Measurements from ENCODE around the gene GSTM1.
"Not testable (repeated sequence)": the region's sequence is repeated elsewhere in the genome, so short reads cannot be mapped to it uniquely, and the experiment has no call there.

The GSTM1 gene

DNA sequence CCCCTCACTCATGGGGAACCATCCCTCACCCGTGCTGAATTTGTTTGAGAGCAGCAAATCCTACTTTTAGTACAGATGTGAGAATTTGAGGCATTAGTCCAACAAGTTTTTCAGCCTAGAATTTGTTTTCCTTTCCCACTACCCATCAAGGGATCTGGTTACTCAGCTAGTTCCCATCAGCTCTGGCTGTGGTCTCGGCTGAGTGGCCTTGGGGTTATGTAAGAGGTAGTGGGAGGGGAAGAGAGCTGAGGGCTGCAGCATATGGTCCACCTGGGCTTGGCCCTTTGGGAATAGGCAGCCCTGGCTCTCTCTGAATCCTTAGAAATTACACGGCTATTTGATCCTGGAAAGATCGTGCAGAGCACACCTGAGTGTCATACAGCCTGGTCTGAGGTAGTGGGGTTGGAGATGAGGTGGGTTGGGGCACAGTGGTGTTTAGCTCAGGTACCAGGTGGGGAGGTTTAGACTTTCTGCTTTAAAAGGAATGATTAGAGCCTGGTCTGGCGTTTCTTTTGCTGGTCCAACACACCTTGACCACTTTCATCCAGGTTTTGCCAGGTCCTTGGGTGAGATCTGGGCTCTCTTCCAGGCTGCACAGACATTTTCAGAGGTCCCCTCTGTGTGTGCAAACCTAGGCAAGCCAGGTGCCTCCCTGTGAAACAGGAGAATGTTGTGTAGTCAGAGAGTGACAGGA lies 27.5 kb upstream of the GSTM1 start:
- no peak for DNase-seq (ENCODE audit: low read depth, low spot score)

DNA sequence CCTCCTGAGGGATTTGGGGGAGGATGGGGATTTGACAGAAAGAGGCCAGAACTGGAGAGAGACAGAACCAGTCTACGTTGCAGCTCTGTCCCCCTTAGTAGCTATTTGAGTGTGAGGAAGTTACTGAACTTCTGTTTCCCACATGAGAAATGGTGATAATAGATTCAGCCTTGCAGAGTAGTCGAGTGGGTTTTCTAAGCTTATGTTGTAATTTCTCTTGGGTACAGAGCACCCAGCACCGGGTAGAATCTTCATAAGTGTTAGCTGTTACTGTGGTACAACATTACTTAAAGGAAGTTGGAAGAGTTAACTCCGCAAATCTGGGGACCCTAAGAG lies 27.0 kb upstream of the GSTM1 start:
- not testable (repeated sequence) for DNase-seq (ENCODE audit: low read depth, low spot score)

DNA sequence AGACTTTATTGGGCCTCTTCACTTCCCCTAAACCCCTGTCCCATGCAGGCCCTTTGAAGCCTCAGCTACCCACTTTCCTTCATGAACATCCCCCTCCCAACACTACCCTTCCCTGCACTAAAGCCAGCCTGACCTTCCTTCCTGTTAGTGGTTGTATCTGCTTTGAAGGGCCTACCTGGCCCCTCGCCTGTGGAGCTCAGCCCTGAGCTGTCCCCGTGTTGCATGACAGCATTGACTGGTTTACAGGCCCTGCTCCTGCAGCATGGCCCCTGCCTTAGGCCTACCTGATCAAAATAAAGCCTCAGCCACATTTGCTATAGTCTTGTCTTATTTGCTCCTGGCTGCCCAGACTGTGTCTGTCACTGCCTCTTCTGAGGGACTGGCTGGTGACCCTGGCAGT lies 26.2 kb upstream of the GSTM1 start:
- no peak for DNase-seq (ENCODE audit: low read depth, low spot score)

DNA sequence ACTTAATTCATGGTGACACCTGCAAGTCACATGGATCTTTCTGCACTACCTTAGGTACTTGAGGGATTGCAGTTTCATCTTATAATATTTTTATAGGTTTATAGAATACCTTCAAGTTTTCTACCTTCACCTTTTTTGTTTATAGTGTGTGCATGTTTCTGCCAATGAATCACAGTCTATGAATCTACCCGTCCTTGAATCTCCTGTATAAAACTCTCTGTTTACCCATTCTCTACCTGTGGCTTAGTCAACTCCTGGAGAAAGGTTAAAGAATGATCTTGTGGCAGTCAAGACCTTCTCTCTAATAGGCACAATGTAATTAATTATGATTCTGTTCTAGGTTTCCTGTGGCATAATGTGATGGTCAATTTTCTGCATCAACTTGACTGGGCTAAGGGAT lies 22.9 kb upstream of the GSTM1 start:
- no peak for DNase-seq (ENCODE audit: low read depth, low spot score)

DNA sequence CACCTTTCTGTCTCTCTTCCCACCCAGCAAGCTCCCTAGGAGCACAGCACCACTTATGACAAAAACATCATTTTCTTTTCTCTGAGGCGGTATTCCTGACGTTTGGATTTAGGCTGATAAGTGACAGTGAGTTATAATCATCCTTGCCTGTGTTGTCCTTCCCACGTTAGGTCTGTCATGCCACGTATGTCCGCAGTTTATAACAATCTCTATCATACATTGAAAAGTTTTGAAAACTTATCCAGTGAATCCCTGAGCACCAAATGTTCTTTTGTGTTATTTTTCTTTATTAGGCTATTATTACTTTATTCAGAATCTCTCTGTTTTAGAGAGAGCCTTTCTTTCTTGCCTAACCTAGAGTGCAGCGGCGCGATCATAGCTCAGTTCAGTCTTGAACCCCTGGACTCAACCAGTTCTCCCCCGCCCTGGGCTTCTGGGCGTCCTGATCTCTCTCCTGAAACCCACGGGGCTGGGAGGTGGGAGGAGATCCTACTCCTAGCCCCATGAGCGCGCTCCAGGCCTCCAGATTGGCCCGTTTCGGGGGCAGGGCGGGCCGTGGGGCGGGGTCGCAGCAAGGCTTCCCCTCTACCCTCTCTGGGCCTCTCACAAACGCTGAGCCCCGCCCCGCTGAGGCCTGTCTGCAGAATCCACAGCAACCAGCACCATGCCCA lies 20.0 kb upstream of the GSTM1 start, which contains the start of gene GSTM2:
GSTM2 (plus strand) TSS at position 606 of the 671 bp plus-strand sequence; CDS start at position 665, 59 bp downstream.
- DNase-seq (ENCODE audit: low read depth, low spot score): peak; percentile 80

DNA sequence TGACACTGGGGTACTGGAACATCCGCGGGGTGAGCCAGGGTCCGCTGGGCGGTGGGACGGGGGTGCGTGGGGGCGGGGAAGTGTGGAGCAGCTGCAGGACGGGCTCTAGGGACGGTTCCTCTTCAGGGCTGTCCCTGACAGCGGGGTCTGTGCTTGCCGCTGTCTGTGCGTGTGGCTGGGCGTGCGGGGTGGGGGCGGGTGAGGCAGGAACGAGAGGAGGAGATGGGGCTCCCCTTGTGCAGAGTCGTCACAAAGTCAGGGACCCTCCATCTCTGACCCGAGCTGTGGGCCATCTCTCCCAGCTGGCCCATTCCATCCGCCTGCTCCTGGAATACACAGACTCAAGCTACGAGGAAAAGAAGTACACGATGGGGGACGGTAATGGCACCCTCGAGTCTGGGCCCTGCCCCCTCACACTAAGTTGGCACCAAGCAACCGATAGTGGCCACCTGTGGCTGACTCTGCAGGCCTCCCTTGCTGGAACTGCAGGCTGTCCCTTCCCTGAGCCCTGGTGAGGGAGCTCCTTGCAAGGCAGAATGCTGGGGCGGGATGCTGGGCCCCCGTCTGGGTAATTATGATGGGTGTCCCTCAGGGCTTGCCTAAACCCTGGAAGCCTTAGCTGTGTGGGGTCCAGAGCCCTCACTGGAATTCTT lies 19.4 kb upstream of the GSTM1 start:
- no peak for DNase-seq (ENCODE audit: low read depth, low spot score)

DNA sequence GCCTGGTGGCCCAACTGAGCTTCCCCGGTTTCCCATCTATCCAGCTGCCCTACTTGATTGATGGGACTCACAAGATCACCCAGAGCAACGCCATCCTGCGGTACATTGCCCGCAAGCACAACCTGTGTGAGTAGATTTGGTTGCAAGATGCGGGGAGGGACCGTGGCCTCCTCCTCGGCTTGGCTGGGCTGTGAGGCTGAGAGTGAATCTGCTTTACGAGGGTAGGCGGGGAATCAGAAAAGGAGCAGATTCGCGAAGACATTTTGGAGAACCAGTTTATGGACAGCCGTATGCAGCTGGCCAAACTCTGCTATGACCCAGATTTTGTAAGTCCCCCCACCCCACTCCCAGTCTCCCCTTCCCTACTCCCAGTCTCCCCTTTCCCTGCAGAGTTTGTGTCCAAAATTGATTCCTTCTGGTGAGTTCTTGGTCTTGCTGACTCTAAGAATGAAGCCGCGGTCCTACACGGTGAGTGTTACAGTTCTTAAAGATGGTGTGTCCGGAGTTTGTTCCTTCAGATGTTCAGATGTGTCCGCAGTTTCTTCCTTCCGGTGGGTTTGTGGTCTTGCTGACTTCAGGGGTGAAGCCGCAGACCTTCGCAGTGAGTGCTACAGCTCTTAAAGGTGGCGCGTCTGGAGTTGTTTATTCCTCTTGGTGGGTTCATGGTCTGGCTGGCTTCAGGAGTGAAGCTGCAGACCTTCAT lies 18.2 kb upstream of the GSTM1 start:
- no peak for DNase-seq (ENCODE audit: low read depth, low spot score)

DNA sequence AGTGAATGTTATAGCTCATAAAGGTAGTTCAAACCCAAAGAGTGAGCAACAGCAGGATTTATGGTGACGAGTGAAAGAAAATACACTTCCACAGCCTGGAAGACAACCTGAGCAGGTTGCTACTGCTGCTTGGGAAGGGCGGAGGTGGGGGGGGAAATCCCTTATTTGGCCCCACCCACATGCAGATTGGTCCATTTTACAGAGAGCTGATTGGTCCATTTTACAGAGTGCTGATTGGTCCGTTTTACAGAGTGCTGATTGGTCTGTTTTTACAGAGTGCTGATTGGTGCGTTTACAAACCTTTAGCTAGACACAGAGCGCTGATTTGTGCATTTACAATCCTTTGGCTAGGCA lies 17.7 kb upstream of the GSTM1 start:
- DNase-seq (ENCODE audit: low read depth, low spot score): not testable (repeated sequence)

DNA sequence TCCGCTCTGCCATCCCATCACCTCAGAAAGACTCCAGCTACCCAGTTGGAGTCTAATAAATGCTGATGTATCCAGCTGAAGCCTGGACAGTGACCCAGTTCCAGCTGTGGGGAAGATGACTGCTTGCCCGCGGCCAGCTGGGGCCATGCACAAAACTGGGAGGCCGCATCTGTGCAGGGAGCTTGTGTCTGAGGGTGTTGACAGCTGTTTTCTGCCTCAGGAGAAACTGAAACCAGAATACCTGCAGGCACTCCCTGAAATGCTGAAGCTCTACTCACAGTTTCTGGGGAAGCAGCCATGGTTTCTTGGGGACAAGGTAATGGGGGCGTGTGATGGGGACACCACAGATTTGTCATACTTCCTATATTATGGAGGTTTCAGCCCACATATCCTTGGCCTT lies 16.6 kb upstream of the GSTM1 start:
- DNase-seq (ENCODE audit: low read depth, low spot score): no peak

DNA sequence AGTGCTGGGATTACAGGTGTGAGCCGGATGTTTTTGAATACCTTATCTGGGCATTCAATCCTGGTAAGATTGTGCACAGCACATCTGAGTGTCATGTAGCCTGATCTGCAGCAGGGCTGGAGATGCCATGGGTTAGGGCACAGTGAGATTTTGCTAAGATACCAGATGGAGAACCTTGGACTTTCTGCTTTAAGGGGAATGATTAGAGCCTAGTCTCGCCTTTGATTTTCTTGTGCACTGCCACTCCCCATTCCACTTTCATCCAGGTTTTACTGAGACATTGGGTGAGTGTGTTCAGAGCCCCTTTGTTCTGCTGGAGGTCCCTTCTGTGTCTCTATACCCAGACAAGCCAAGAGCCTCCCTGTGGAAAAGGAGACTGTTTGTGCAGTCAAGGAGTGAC lies 13.8 kb upstream of the GSTM1 start:
- not testable (repeated sequence) for DNase-seq (ENCODE audit: low read depth, low spot score)

DNA sequence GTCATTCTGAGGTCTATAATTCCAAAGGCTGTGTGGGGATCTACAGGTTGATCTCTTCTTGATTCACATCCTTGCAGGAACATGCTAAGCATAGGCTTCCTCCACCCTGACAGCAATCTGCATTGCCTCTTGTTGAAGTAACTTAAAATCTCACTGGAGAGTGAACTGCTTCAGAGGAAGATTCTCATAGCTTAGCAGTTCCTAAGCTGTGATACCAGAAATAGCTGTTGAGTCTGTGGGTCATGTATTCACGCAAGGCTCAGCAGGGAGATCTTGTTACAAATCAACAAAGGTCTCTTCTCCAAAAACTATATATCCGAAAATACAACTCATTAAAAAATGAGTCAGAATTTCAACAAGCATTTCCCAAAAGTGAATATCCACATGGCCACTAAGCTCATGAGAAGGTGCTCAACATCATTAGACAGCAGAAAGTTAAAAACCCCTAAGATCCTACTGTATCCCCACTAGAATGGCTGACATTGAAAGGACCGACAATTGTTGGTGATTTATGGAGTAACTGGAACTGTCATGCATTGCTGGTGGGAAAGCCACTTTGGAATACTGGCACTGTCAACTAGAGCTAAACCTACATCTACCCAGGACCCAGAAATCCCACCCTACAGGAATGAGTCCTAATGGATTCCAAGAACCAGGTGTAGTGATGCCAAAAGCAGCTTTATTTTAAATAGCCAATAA lies 10.8 kb upstream of the GSTM1 start:
- not testable (repeated sequence) for DNase-seq (ENCODE audit: low read depth, low spot score)

DNA sequence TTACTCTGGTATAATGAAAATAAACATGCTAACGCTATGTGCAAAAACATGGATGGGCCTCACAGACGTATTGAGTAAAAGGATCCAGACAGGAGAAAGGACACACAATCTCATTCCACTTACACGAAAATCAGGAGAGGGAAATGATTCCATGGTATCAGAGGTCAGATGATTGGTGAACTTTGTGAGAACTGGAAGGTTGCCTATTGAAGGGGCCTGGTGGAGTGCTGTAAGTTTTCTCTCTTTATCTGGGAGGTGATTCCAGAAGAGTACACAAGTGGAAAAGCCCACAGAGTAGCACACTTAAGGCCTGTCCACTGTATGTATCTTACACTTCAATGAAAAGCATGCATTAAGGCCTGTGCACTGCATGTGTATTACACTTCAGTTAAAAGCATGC lies 10.2 kb upstream of the GSTM1 start:
- no peak for DNase-seq (ENCODE audit: low read depth, low spot score)

DNA sequence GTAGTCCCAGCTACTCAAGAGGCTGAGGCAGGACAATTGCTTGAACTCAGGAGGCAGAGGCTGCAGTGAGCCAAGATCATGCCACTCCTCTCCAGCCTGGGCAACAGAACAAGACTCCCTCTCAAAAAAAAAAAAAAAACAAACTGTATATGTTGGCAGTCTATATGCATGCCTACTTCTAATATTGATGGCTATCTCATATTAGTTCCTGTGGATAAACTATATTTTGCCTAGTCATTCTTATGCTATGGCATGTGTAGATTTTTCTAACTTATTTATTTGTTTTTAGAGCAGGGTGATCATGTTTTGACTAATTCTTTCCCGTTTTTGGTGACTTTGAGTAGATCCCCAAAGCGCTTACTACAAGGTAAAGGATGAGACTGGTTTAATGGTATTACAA lies 9.0 kb upstream of the GSTM1 start:
- DNase-seq (ENCODE audit: low read depth, low spot score): not testable (repeated sequence)

DNA sequence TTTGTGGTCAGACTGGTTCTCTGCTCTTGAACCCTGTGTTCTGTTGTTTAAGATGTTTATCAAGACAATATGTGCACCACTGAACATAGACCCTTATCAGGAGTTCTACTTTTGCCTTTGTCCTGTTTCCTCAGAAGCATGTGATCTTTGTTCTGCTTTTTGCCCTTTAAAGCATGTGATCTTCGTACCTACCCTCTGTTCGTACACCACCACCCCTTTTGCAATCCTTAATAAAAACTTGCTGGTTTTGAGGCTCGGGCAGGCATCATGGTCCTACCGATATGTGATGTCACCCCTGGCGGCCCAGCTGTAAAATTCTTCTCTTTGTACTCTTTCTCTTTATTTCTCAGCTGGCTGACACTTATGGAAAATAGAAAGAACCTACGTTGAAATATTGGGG lies 2.8 kb upstream of the GSTM1 start:
- not testable (repeated sequence) for DNase-seq (ENCODE audit: low read depth, low spot score)

DNA sequence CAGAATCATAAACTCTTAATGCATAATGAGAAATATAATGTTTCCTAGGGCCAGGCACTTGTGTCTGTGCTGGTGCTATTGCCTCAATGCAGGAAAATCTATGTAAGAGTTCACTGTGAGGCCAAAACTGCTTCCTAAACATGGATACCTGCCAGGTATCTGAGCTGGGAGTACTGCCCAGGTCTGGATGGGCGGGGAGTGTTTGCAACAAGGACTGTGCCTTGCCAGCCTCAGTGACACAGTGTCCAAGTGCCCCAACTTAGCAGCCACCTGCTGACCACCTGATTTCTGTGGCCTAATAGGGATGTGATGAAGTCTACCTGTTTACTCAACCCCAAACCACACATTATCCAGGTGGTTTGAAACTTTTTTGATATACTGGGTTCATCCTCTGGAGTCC lies 2.2 kb upstream of the GSTM1 start:
- DNase-seq (ENCODE audit: low read depth, low spot score): not testable (repeated sequence)

DNA sequence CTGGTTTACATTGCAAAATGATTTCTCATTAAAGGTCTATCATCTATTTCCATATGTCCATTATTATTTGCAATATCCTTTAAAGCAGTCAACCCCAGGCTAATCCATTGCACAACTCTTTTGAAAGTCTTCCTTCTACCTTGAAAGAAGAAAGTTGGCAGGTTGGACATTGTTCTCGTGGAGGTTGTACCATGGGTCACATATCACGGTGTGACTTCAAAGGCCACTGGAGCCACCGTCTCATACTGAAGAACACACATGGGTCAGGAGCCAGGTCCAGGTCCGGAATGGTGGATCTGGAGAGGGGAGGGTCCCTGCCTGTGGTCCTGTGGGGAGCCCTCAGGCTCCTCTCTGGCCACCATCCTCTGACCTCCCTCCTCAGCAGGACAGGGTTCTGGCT lies 1.7 kb upstream of the GSTM1 start:
- DNase-seq (ENCODE audit: low read depth, low spot score): not testable (repeated sequence)

DNA sequence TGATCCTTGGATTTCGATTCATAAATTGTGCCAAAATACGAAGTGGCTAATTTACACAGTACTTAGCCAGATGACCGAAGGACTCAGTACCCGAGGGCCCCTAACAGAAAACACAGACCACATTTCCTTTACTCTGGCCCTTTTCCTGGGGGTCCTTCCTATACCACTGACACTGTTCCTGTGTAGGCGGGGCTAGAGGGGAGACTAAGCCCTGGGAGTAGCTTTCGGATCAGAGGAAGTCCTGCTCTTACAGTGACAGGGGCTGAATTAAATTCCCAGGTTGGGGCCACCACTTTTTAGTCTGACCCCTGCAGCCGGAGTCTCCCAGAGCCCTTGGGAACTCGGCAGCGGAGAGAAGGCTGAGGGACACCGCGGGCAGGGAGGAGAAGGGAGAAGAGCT lies 508 bp upstream of the GSTM1 start:
- not testable (repeated sequence) for DNase-seq (ENCODE audit: low read depth, low spot score)

DNA sequence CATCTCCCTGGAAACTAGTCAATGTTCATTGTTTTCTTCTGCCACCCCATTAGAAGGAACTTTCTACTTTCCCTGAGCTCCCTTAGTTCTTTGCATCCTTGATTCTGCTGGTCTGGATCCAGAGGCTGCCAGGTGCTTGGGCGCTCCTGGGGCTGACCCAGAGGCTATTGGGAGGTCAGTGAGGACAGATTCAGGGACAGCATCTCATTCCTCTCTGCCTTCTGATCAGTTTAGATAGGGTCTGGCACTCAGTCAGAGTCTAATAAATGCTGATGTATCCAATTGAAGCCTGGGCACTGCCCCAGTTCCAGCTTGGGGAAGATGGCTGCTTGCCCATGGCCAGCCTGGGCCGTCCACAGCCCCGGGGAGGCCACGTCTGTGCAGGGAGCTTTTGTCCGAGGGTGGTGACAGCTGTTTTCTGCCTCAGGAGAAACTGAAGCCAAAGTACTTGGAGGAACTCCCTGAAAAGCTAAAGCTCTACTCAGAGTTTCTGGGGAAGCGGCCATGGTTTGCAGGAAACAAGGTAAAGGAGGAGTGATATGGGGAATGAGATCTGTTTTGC lies 2.3 kb downstream of the GSTM1 start:
- no peak for DNase-seq (ENCODE audit: low read depth, low spot score)

DNA sequence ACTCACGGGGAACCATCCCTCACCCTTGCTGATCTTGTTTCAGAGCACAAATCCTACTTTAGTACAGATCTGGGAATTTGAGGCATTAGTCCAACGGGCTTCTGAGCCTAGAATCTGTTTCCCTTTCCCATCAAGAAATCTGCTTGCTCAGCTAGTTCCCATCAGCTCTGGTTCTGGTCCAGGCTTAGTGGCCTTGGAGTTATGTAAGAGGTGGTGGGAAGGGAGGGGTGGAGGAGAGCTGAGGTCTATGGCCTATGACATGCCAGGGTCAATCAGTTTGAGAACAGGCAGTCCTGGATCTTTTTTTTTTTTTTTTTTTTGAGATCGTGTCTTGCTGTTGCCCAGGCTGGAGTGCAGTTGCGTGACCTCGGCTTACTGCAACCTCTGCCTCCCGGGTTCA lies 4.1 kb downstream of the GSTM1 start:
- DNase-seq (ENCODE audit: low read depth, low spot score): no peak

DNA sequence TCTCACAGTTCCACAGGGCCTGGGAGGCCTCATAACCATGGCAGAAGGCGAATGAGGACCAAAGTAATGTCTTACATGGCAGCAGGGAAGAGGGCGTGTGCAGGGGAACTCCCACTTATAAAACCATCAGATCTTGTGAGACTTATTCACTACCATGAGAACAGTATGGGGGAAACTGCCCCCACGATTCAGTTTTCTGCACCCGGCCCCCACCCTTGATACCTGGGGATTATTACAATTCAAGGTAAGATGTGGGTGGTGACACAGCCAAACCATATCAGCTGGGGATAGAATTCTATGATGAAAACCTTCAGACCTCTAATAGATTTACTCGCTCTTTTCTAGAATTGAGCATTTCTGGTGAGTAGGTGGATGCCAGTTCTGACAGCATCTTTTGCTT lies 6.8 kb downstream of the GSTM1 start:
- DNase-seq (ENCODE audit: low read depth, low spot score): not testable (repeated sequence)

DNA sequence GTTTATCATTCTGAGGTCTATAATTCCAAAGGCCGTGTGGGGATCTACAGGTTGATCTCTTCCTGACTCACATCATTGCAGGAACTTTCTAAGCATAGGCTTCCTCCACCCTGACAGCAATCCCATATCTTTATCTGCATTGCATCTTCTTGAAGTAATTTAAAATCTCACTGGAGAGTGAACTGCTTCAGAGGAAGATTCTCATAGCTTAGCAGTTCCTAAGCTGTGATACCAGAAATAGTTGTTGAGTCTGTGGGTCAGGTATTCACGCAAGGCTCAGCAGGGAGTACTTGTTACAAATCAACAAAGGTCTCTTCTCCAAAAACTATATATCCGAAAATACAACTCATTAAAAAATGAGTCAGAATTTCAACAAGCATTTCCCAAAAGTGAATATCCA lies 7.5 kb downstream of the GSTM1 start:
- DNase-seq (ENCODE audit: low read depth, low spot score): not testable (repeated sequence)

Data from activated naive CD8-positive, alpha-beta T cell treated with anti-CD3 and anti-CD28 coated beads, Interleukin-2, amount 50 U/mL, for 16 hours (primary cell).